Measurements from ENCODE around the gene PHACTR1. TPM values are rescaled to one million over a fixed set of nuclear protein-coding genes. Genes with fewer than 3 reads are reported as not detected.

PHACTR1 gene
- total RNA-seq, 1 donor from 2014 or later = 8.5 TPM

- Histone ChIP-seq H3K4me3 (ENCODE audit: insufficient read depth, low read depth, low read length) (no peak overlapping the region), H4K20me1 (ENCODE audit: insufficient read depth, low read length) (no peaks in the 10 kb centered on the region), H3K4me1 (ENCODE audit: insufficient read depth, low read length) (no peaks in the 10 kb centered on the region), H2AFZ (ENCODE audit: low read depth, low read length) (no peak overlapping the region), H3K36me3 (ENCODE audit: insufficient read depth, low read length) (no peaks in the 10 kb centered on the region), H3K9me3 (ENCODE audit: insufficient read depth, low read depth, low read length) (no peaks in the 10 kb centered on the region), H3K27me3 (ENCODE audit: insufficient read depth, low read length) (no peaks in the 10 kb centered on the region), H3K9ac (ENCODE audit: low read length) (no peak overlapping the region), H3K79me2 (ENCODE audit: insufficient read depth, low read length) (no peaks in the 10 kb centered on the region), H3K27ac (ENCODE audit: low read depth, low read length) (no peak overlapping the region), H3K4me2 (ENCODE audit: low read length) (no peak overlapping the region)
- H3K36me3 Mint-ChIP-seq (ENCODE audit: low read depth, unreplicated experiment) = no peaks in the 10 kb centered on the region
- DNase-seq (ENCODE audit: low read depth) = no peak
- no peaks in the 10 kb centered on the region for H3K4me1 Mint-ChIP-seq (ENCODE audit: low read depth, unreplicated experiment)
- H3K4me3 Mint-ChIP-seq (ENCODE audit: unreplicated experiment) = no peak overlapping the region
- H3K27ac Mint-ChIP-seq (ENCODE audit: unreplicated experiment) = peak overlapping the region; percentile 9
- FAIRE-seq = no peak
- peaks cover 9% of the 10 kb centered on the region for H3K27me3 Mint-ChIP-seq (ENCODE audit: low read depth, unreplicated experiment)
- TF ChIP-seq EZH2 (IDR thresholded peaks at IDR 0.05; ENCODE audit: insufficient read depth, low read length) (no peak), CTCF (IDR thresholded peaks at IDR 0.05; ENCODE audit: insufficient read depth, low read depth, low read length) (no peak)
- H3K9me3 Mint-ChIP-seq (ENCODE audit: unreplicated experiment) = peaks cover 3% of the 10 kb centered on the region
Observed at GRCh38 chr6:12921467-12921866, 204.9 kb downstream of the PHACTR1 start.

GRCh38 chr6:12923644-12924235 is 207.2 kb downstream of the PHACTR1 start:
- Histone ChIP-seq H3K27ac (ENCODE audit: low read depth, low read length) (no peak overlapping the region), H4K20me1 (ENCODE audit: insufficient read depth, low read length) (no peaks in the 10 kb centered on the region), H3K79me2 (ENCODE audit: insufficient read depth, low read length) (no peaks in the 10 kb centered on the region), H3K4me2 (ENCODE audit: low read length) (no peak overlapping the region), H3K4me3 (ENCODE audit: insufficient read depth, low read depth, low read length) (no peak overlapping the region), H3K9ac (ENCODE audit: low read length) (no peak overlapping the region), H2AFZ (ENCODE audit: low read depth, low read length) (no peak overlapping the region), H3K36me3 (ENCODE audit: insufficient read depth, low read length) (no peaks in the 10 kb centered on the region), H3K27me3 (ENCODE audit: insufficient read depth, low read length) (no peaks in the 10 kb centered on the region), H3K4me1 (ENCODE audit: insufficient read depth, low read length) (no peaks in the 10 kb centered on the region), H3K9me3 (ENCODE audit: insufficient read depth, low read depth, low read length) (no peaks in the 10 kb centered on the region)
- FAIRE-seq = no peak
- no peaks in the 10 kb centered on the region for H3K9me3 Mint-ChIP-seq (ENCODE audit: unreplicated experiment)
- no peaks in the 10 kb centered on the region for H3K36me3 Mint-ChIP-seq (ENCODE audit: low read depth, unreplicated experiment)
- H3K27me3 Mint-ChIP-seq (ENCODE audit: low read depth, unreplicated experiment) = peaks cover 10% of the 10 kb centered on the region
- no peak overlapping the region for H3K4me3 Mint-ChIP-seq (ENCODE audit: unreplicated experiment)
- TF ChIP-seq EZH2 (IDR thresholded peaks at IDR 0.05; ENCODE audit: insufficient read depth, low read length) (no peak), CTCF (IDR thresholded peaks at IDR 0.05; ENCODE audit: insufficient read depth, low read depth, low read length) (no peak)
- H3K4me1 Mint-ChIP-seq (ENCODE audit: low read depth, unreplicated experiment) = no peaks in the 10 kb centered on the region
- no peak overlapping the region for H3K27ac Mint-ChIP-seq (ENCODE audit: unreplicated experiment)
- DNase-seq (ENCODE audit: low read depth) = no peak

- no peaks in the 10 kb centered on the region for H4K20me1 ChIP-seq (ENCODE audit: insufficient read depth, low read length)
- no peak overlapping the region for H3K27ac Mint-ChIP-seq (ENCODE audit: unreplicated experiment)
- TF ChIP-seq EZH2 (IDR thresholded peaks at IDR 0.05; ENCODE audit: insufficient read depth, low read length) = no peak
- TF ChIP-seq CTCF (IDR thresholded peaks at IDR 0.05; ENCODE audit: insufficient read depth, low read depth, low read length) = no peak
- H3K36me3 ChIP-seq (ENCODE audit: insufficient read depth, low read length) = no peaks in the 10 kb centered on the region
- H2AFZ ChIP-seq (ENCODE audit: low read depth, low read length) = no peak overlapping the region
- H3K9me3 Mint-ChIP-seq (ENCODE audit: unreplicated experiment) = no peaks in the 10 kb centered on the region
- H3K4me1 Mint-ChIP-seq (ENCODE audit: low read depth, unreplicated experiment) = no peaks in the 10 kb centered on the region
- no peaks in the 10 kb centered on the region for H3K4me1 ChIP-seq (ENCODE audit: insufficient read depth, low read length)
- no peaks in the 10 kb centered on the region for H3K9me3 ChIP-seq (ENCODE audit: insufficient read depth, low read depth, low read length)
- no peak for DNase-seq (ENCODE audit: low read depth)
- no peaks in the 10 kb centered on the region for H3K36me3 Mint-ChIP-seq (ENCODE audit: low read depth, unreplicated experiment)
- no peak overlapping the region for H3K4me2 ChIP-seq (ENCODE audit: low read length)
- H3K79me2 ChIP-seq (ENCODE audit: insufficient read depth, low read length) = no peaks in the 10 kb centered on the region
- H3K27ac ChIP-seq (ENCODE audit: low read depth, low read length) = no peak overlapping the region
- no peaks in the 10 kb centered on the region for H3K27me3 ChIP-seq (ENCODE audit: insufficient read depth, low read length)
- FAIRE-seq = no peak
- H3K27me3 Mint-ChIP-seq (ENCODE audit: low read depth, unreplicated experiment) = peaks cover 14% of the 10 kb centered on the region
- H3K4me3 ChIP-seq (ENCODE audit: insufficient read depth, low read depth, low read length) = no peak overlapping the region
- no peak overlapping the region for H3K4me3 Mint-ChIP-seq (ENCODE audit: unreplicated experiment)
- H3K9ac ChIP-seq (ENCODE audit: low read length) = no peak overlapping the region
Observed at GRCh38 chr6:12924911-12925310, 208.3 kb downstream of the PHACTR1 start.

Data from astrocyte (in vitro differentiated cells and primary cell).